Neutrophil (primary cell): ENCODE results near the gene PSRC1.

Experiments used
- H3K27ac ChIP-seq: fragments of 200-600 bp; sonication (generic); 2 replicates; pipeline ENCODE4 v1.5.1; 2016; ENCODE audit warnings: mild to moderate bottlenecking, moderate library complexity
- H3K27me3 ChIP-seq: fragments of 200-600 bp; sonication (generic); 2 replicates; pipeline ENCODE4 v1.6.0; 2016; ENCODE audit warnings: mild to moderate bottlenecking
- H3K36me3 ChIP-seq: fragments of 200-600 bp; sonication (generic); 2 replicates; pipeline ENCODE4 v1.5.1; 2017
- H3K4me1 ChIP-seq, 2 experiments: fragments of 200-600 bp in 1 of 2; sonication (generic) in 1 of 2; 1 replicate in 1 of 2; 2 replicates in 1 of 2; pipeline versions ENCODE4 v1.5.1 to v1.6.1; 2013 to 2016; ENCODE audit warnings: low read depth in 1 of 2, low read length in 1 of 2, mild to moderate bottlenecking in 1 of 2, moderate library complexity in 1 of 2; ENCODE audit not compliant: control insufficient read depth in 1 of 2, insufficient read depth in 1 of 2
- H3K4me3 ChIP-seq, 2 experiments: fragments of 200-600 bp in 1 of 2; sonication (generic) in 1 of 2; 1 replicate in 1 of 2; 2 replicates in 1 of 2; pipeline ENCODE4 v1.5.1; 2013 to 2016; ENCODE audit warnings: low read depth in 1 of 2, low read length in 1 of 2, mild to moderate bottlenecking in 1 of 2, moderate library complexity in 1 of 2
- H3K9me3 ChIP-seq: fragments of 200-600 bp; sonication (generic); 2 replicates; pipeline ENCODE4 v1.5.1; 2016
- TF ChIP-seq, protein P1 (sequence below): fragments of 200-600 bp; sonication (generic); IDR thresholded peaks from 2 replicates; pipeline ENCODE4 v1.5.1; 2016; ENCODE audit warnings: antibody characterized with exemption

Gene PSRC1

DNA sequence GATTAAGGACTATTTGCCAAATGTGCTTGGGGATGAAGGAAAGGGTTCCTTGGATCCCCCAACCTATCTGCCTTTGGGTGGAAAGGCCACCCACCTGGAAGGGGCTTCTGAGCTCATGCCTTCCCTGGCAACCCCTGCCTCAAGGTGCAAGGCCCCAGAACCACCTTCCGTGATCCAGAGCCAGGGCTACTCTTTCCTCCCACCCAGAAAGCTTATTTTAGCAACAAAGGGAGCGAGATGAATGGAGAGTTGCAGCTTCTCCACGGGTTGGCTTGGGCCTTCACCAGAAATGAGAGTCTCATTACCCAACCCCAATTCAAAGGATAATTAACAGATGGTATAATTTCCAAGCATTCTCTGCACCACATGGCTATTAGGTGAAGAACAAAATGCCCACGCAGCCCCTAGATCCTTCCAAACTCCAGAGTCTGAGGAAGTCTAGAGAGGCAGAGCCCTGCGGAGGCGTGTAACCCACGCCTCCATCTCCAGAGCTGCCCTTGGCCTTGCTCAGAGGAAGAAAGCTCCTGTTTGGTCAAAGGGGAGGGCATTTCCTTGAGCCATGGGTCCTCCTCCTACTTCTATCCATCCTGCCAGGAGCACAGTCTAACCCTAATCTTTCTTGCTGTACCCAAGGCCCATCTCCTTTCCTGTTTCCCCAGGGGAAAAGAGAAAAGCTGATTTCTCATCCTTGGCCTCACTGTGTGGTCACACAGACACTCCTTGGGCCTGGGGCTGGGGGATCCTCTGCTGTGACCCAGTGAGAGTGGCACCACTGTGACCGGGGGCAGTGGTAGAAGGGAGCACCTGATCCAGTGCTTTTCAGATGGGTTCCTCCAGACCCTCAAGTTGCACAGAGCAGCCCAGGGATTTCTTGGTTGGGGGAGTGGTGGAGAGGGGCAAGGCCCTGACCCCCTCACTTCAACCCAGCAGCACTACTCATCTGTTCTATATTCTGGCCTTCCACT, 35.3 kb downstream of the PSRC1 start:
- H3K27me3 ChIP-seq, result peaks cover 89% of the 10 kb centered on the region

GRCh38 chr1:109246141-109246551, 36.8 kb downstream of the PSRC1 start:
- Histone ChIP-seq H3K4me1 (peaks cover 5 to 12% of the 10 kb centered on the region in 2 experiments), H3K4me3 (no peak overlapping the region), H3K9me3 (no peaks in the 10 kb centered on the region), H3K27me3 (peaks cover 89% of the 10 kb centered on the region), H3K36me3 (no peaks in the 10 kb centered on the region), H3K27ac (no peak overlapping the region)
- TF ChIP-seq, protein P1, sequence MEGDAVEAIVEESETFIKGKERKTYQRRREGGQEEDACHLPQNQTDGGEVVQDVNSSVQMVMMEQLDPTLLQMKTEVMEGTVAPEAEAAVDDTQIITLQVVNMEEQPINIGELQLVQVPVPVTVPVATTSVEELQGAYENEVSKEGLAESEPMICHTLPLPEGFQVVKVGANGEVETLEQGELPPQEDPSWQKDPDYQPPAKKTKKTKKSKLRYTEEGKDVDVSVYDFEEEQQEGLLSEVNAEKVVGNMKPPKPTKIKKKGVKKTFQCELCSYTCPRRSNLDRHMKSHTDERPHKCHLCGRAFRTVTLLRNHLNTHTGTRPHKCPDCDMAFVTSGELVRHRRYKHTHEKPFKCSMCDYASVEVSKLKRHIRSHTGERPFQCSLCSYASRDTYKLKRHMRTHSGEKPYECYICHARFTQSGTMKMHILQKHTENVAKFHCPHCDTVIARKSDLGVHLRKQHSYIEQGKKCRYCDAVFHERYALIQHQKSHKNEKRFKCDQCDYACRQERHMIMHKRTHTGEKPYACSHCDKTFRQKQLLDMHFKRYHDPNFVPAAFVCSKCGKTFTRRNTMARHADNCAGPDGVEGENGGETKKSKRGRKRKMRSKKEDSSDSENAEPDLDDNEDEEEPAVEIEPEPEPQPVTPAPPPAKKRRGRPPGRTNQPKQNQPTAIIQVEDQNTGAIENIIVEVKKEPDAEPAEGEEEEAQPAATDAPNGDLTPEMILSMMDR, result no peak

More for the DNA sequence above, 35.3 kb downstream of the PSRC1 start:
- no peak overlapping the region for H3K27ac ChIP-seq
- TF ChIP-seq, protein P1, result no peak
- H3K36me3 ChIP-seq, result no peaks in the 10 kb centered on the region
- no peaks in the 10 kb centered on the region for H3K9me3 ChIP-seq
- H3K4me1 ChIP-seq, result peaks cover 5 to 12% of the 10 kb centered on the region in 2 experiments
- H3K4me3 ChIP-seq, result no peak overlapping the region

- Histone ChIP-seq H3K4me1 (peaks cover 0 to 1% of the 10 kb centered on the region in 2 experiments), H3K36me3 (peaks cover 11% of the 10 kb centered on the region), H3K9me3 (no peaks in the 10 kb centered on the region), H3K27me3 (peaks cover 79% of the 10 kb centered on the region), H3K27ac (no peak overlapping the region), H3K4me3 (no peak overlapping the region)
- TF ChIP-seq, protein P1, result no peak
Observed at GRCh38 chr1:109243860-109244552, 38.9 kb downstream of the PSRC1 start.

DNA sequence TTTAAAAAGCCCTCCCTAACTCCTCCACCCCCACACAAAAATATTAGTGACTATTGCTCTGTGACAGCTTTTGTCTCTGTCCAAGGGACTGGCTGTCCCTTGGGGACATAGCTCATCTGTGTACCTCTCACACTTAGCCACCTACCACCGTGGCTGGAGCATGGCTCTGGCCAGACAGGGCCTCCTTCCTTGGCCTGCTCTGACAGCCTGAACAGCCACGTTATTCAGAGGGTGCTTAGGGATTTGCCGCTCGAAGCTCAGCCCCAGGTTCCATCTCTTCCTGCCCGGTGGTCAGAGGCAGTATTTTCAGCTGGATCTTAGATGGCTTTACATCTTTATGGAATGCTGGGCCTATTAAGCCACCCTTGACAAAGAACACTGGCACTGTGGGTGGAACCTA, 39.7 kb downstream of the PSRC1 start:
- Histone ChIP-seq H3K4me3 (no peak overlapping the region), H3K4me1 (no peaks in the 10 kb centered on the region), H3K27me3 (peaks cover 71% of the 10 kb centered on the region), H3K9me3 (no peaks in the 10 kb centered on the region), H3K36me3 (peaks cover 18% of the 10 kb centered on the region), H3K27ac (no peak overlapping the region)
- TF ChIP-seq, protein P1, result no peak

- no peak overlapping the region for H3K4me3 ChIP-seq
- H3K36me3 ChIP-seq, result peaks cover 27% of the 10 kb centered on the region
- H3K27ac ChIP-seq, result no peak overlapping the region
- peaks cover 63% of the 10 kb centered on the region for H3K27me3 ChIP-seq
- H3K4me1 ChIP-seq, result no peaks in the 10 kb centered on the region
- TF ChIP-seq, protein P1, result no peak
- no peaks in the 10 kb centered on the region for H3K9me3 ChIP-seq
Observed at GRCh38 chr1:109242387-109242786, 40.6 kb downstream of the PSRC1 start.
